HG03097 (cell line): ENCODE measurements around the gene MAFG.

Experiments
- ATAC-seq: cut with Tn5 transposase; IDR thresholded peaks from one replicate; pipeline ENCODE4 v1.9.1; 2021; ENCODE audit not compliant: unreplicated experiment, low FRiP score

MAFG gene

GRCh38 chr17:81940538-81941483 lies 13.3 kb upstream of the MAFG start:
- ATAC-seq, result no peak

- no peak for ATAC-seq
These were observed 12.4 kb upstream of the MAFG start for GRCh38 chr17:81939881-81940385.

GRCh38 chr17:81939218-81939617 lies 11.7 kb upstream of the MAFG start:
- ATAC-seq, result no peak

GRCh38 chr17:81935709-81936084 lies 8.2 kb upstream of the MAFG start:
- ATAC-seq, result no peak

GRCh38 chr17:81934850-81935708 lies 7.5 kb upstream of the MAFG start:
- no peak for ATAC-seq

GRCh38 chr17:81934098-81934757 lies 6.7 kb upstream of the MAFG start:
- no peak for ATAC-seq

- no peak for ATAC-seq
These were observed 5.7 kb upstream of the MAFG start for GRCh38 chr17:81933178-81933699.

GRCh38 chr17:81932333-81932983 lies 4.9 kb upstream of the MAFG start:
- ATAC-seq, result no peak

GRCh38 chr17:81931557-81932332 lies 4.2 kb upstream of the MAFG start:
- no peak for ATAC-seq

- ATAC-seq, result no peak
These were observed 3.6 kb upstream of the MAFG start for GRCh38 chr17:81931189-81931556.

- no peak for ATAC-seq
These were observed 2.9 kb upstream of the MAFG start for GRCh38 chr17:81930142-81931125.

GRCh38 chr17:81929253-81930141 lies 2.0 kb upstream of the MAFG start:
- no peak for ATAC-seq

GRCh38 chr17:81928544-81929252 lies 1.2 kb upstream of the MAFG start:
- no peak for ATAC-seq

- ATAC-seq, result peak; percentile 7
These were observed 333 bp downstream of the MAFG start for GRCh38 chr17:81927152-81927652.

- peak; percentile 13 for ATAC-seq
These were observed 934 bp downstream of the MAFG start for GRCh38 chr17:81926451-81927151.
